ENCODE measurements around the gene PDGFRB.

DNA sequence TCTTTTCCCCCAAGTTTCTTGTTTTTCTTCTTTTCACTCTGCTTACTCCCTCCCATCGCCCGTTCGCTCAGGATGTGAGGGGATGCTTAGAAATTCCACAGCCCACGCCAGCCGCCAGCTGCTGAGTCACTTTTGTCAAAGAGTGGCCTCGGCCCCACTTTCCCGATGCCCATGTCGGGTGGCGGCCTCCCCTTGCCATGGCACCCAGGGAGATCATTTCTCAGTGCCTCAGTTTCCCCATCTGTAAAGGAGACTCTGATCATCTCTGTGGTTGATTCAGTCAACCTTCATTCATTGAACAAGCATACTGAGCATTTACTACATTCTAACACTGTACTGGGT is 353 bp upstream of the PDGFRB start:
- no peak for TF ChIP-seq HDGF (IDR thresholded peaks at IDR 0.05)
- TF ChIP-seq GABPA (tag; conservative IDR thresholded peaks at IDR 0.05; ENCODE audit: low read depth), result no peak
- TF ChIP-seq, protein P1, sequence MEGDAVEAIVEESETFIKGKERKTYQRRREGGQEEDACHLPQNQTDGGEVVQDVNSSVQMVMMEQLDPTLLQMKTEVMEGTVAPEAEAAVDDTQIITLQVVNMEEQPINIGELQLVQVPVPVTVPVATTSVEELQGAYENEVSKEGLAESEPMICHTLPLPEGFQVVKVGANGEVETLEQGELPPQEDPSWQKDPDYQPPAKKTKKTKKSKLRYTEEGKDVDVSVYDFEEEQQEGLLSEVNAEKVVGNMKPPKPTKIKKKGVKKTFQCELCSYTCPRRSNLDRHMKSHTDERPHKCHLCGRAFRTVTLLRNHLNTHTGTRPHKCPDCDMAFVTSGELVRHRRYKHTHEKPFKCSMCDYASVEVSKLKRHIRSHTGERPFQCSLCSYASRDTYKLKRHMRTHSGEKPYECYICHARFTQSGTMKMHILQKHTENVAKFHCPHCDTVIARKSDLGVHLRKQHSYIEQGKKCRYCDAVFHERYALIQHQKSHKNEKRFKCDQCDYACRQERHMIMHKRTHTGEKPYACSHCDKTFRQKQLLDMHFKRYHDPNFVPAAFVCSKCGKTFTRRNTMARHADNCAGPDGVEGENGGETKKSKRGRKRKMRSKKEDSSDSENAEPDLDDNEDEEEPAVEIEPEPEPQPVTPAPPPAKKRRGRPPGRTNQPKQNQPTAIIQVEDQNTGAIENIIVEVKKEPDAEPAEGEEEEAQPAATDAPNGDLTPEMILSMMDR (IDR thresholded peaks at IDR 0.05 in 2 of 3, conservative IDR thresholded peaks at IDR 0.05 in 1 of 3; ENCODE audit: insufficient read depth in 2 of 3, low read depth in 1 of 3, low read length in 3 of 3), result no peak
- no peak for TF ChIP-seq NCOA2 (IDR thresholded peaks at IDR 0.05; ENCODE audit: partially characterized antibody in 2 of 2)
- no peak for TF ChIP-seq ZNF232 (CRISPR knock-in tag; IDR thresholded peaks at IDR 0.05)
- TF ChIP-seq, protein P2, sequence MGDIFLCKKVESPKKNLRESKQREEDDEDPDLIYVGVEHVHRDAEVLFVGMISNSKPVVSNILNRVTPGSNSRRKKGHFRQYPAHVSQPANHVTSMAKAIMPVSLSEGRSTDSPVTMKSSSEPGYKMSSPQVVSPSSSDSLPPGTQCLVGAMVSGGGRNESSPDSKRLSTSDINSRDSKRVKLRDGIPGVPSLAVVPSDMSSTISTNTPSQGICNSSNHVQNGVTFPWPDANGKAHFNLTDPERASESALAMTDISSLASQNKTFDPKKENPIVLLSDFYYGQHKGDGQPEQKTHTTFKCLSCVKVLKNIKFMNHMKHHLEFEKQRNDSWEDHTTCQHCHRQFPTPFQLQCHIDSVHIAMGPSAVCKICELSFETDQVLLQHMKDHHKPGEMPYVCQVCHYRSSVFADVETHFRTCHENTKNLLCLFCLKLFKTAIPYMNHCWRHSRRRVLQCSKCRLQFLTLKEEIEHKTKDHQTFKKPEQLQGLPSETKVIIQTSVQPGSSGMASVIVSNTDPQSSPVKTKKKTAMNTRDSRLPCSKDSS (IDR thresholded peaks at IDR 0.05; ENCODE audit: low read depth, partially characterized antibody), result no peak
- TF ChIP-seq ZFP36 (IDR thresholded peaks at IDR 0.05; ENCODE audit: low read depth, low read length, partially characterized antibody), result no peak
